Tongue (tissue), 2 donors: Measurements from ENCODE around the gene DRD4. TPM values are rescaled to one million over a fixed set of nuclear protein-coding genes. Genes with fewer than 3 reads are reported as not detected.
"Not testable (repeated sequence)": the region's sequence is repeated elsewhere in the genome, so short reads cannot be mapped to it uniquely, and the experiment has no call there.

Experiments
- DNase-seq: peaks from one replicate; pipeline ENCODE4 v3.0.0-alpha.2; 2015
- total RNA-seq: library from RNA; depleted of rRNA; stranded (reverse); fragments of >200 nt; gene quantifications from one replicate; pipeline ENCODE4 v1.2.3, GENCODE V29; 2014

Gene DRD4
- total RNA-seq, 1 donor from 2014 or later, result not detected

GRCh38 chr11:643849-644738 lies 7.0 kb downstream of the DRD4 start:
- no peak for DNase-seq

GRCh38 chr11:645536-645935 lies 8.5 kb downstream of the DRD4 start:
- no peak for DNase-seq

GRCh38 chr11:646214-646613 lies 9.1 kb downstream of the DRD4 start:
- no peak for DNase-seq

GRCh38 chr11:647672-648158 lies 10.6 kb downstream of the DRD4 start:
- not testable (repeated sequence) for DNase-seq

- no peak for DNase-seq
Observed at GRCh38 chr11:650482-650881, 13.4 kb downstream of the DRD4 start.

- DNase-seq, result not testable (repeated sequence)
Observed at GRCh38 chr11:653136-653535, 16.1 kb downstream of the DRD4 start.

- no peak for DNase-seq
Observed at GRCh38 chr11:653837-654236, 16.8 kb downstream of the DRD4 start.

- DNase-seq, result not testable (repeated sequence)
Observed at GRCh38 chr11:654444-654843, 17.4 kb downstream of the DRD4 start.

GRCh38 chr11:655036-655726 lies 18.1 kb downstream of the DRD4 start:
- no peak for DNase-seq

GRCh38 chr11:656426-656825 lies 19.4 kb downstream of the DRD4 start:
- DNase-seq, result no peak

GRCh38 chr11:656866-657265 lies 19.8 kb downstream of the DRD4 start:
- no peak for DNase-seq

- DNase-seq, result no peak
Observed at GRCh38 chr11:657691-658126, 20.6 kb downstream of the DRD4 start.

- DNase-seq, result no peak
Observed at GRCh38 chr11:659532-660085, 22.5 kb downstream of the DRD4 start.

- DNase-seq, result no peak
Observed at GRCh38 chr11:660281-660680, 23.2 kb downstream of the DRD4 start.

- DNase-seq, result no peak
Observed at GRCh38 chr11:660681-661444, 23.8 kb downstream of the DRD4 start.

- peak; percentile 70 for DNase-seq
Observed at GRCh38 chr11:662689-663274, 25.7 kb downstream of the DRD4 start.

GRCh38 chr11:665062-665703 lies 28.1 kb downstream of the DRD4 start:
- DNase-seq, result peak; percentile 96

- no peak for DNase-seq
Observed at GRCh38 chr11:665704-666281, 28.7 kb downstream of the DRD4 start.

- DNase-seq, result no peak
Observed at GRCh38 chr11:673866-674265, 36.8 kb downstream of the DRD4 start.

GRCh38 chr11:674406-674805 lies 37.3 kb downstream of the DRD4 start:
- no peak for DNase-seq

- DNase-seq, result no peak
Observed at GRCh38 chr11:678297-678696, 41.2 kb downstream of the DRD4 start.
